Measurements from ENCODE around the gene MPHOSPH10. TPM values are rescaled to one million over a fixed set of nuclear protein-coding genes. Genes with fewer than 3 reads are reported as not detected.
"Not testable (repeated sequence)": the region's sequence is repeated elsewhere in the genome, so short reads cannot be mapped to it uniquely, and the experiment has no call there.

MPHOSPH10 gene
- total RNA-seq, 1 donor = 17.0 TPM

GRCh38 chr2:71129114-71129901 is 1.1 kb upstream of the MPHOSPH10 start:
- Histone ChIP-seq H3K4me2 (ENCODE audit: insufficient read depth, low read length) (peak overlapping the region; percentile 82), H3K4me1 (ENCODE audit: insufficient read depth, low read length) (peaks cover 17% of the 10 kb centered on the region), H3K36me3 (ENCODE audit: insufficient read depth, low read length) (peaks cover 8% of the 10 kb centered on the region), H2AFZ (ENCODE audit: low read length) (peak overlapping the region; percentile 98), H3K4me3 (ENCODE audit: insufficient read depth, low read length) (peak overlapping the region; percentile 99), H3K27me3 (ENCODE audit: insufficient read depth, low read length) (no peaks in the 10 kb centered on the region), H3K9me3 (ENCODE audit: low read depth, low read length) (no peaks in the 10 kb centered on the region), H4K20me1 (ENCODE audit: insufficient read depth, low read length) (peaks cover 16% of the 10 kb centered on the region), H3K79me2 (ENCODE audit: insufficient read depth, low read length) (peaks cover 69% of the 10 kb centered on the region), H3K27ac (ENCODE audit: low read depth, low read length) (peak overlapping the region; percentile 96)
- no peak for TF ChIP-seq CTCF (IDR thresholded peaks at IDR 0.05; ENCODE audit: extremely low read depth, low read depth, low read length)
- peak; percentile 15 for DNase-seq (ENCODE audit: insufficient read length, low spot score, missing footprints)

- Histone ChIP-seq H3K4me2 (ENCODE audit: insufficient read depth, low read length) (peak overlapping the region; percentile 82), H3K4me3 (ENCODE audit: insufficient read depth, low read length) (peak overlapping the region; percentile 99), H3K27me3 (ENCODE audit: insufficient read depth, low read length) (no peaks in the 10 kb centered on the region), H2AFZ (ENCODE audit: low read length) (peak overlapping the region; percentile 98), H3K4me1 (ENCODE audit: insufficient read depth, low read length) (peaks cover 17% of the 10 kb centered on the region), H3K36me3 (ENCODE audit: insufficient read depth, low read length) (peaks cover 9% of the 10 kb centered on the region), H4K20me1 (ENCODE audit: insufficient read depth, low read length) (peaks cover 16% of the 10 kb centered on the region), H3K9me3 (ENCODE audit: low read depth, low read length) (no peaks in the 10 kb centered on the region), H3K27ac (ENCODE audit: low read depth, low read length) (peak overlapping the region; percentile 96), H3K79me2 (ENCODE audit: insufficient read depth, low read length) (peaks cover 69% of the 10 kb centered on the region)
- DNase-seq (ENCODE audit: insufficient read length, low spot score, missing footprints) = peak; percentile 83
- no peak for TF ChIP-seq CTCF (IDR thresholded peaks at IDR 0.05; ENCODE audit: extremely low read depth, low read depth, low read length)
Measured at GRCh38 chr2:71129902-71130151, 607 bp upstream of the MPHOSPH10 start.

GRCh38 chr2:71130905-71131244 is 441 bp downstream of the MPHOSPH10 start:
- no peak for TF ChIP-seq CTCF (IDR thresholded peaks at IDR 0.05; ENCODE audit: extremely low read depth, low read depth, low read length)
- peak; percentile 30 for DNase-seq (ENCODE audit: insufficient read length, low spot score, missing footprints)
- H4K20me1 ChIP-seq (ENCODE audit: insufficient read depth, low read length) = peaks cover 11% of the 10 kb centered on the region
- peak overlapping the region; percentile 97 for H2AFZ ChIP-seq (ENCODE audit: low read length)
- H3K9me3 ChIP-seq (ENCODE audit: low read depth, low read length) = no peaks in the 10 kb centered on the region
- peaks cover 17% of the 10 kb centered on the region for H3K4me1 ChIP-seq (ENCODE audit: insufficient read depth, low read length)
- H3K4me2 ChIP-seq (ENCODE audit: insufficient read depth, low read length) = peak overlapping the region; percentile 82
- H3K79me2 ChIP-seq (ENCODE audit: insufficient read depth, low read length) = peaks cover 66% of the 10 kb centered on the region
- peaks cover 12% of the 10 kb centered on the region for H3K36me3 ChIP-seq (ENCODE audit: insufficient read depth, low read length)
- peak overlapping the region; percentile 96 for H3K27ac ChIP-seq (ENCODE audit: low read depth, low read length)
- H3K4me3 ChIP-seq (ENCODE audit: insufficient read depth, low read length) = peak overlapping the region; percentile 99
- H3K27me3 ChIP-seq (ENCODE audit: insufficient read depth, low read length) = no peaks in the 10 kb centered on the region

- Histone ChIP-seq H3K27ac (ENCODE audit: low read depth, low read length) (peak overlapping the region; percentile 96), H3K4me2 (ENCODE audit: insufficient read depth, low read length) (peak overlapping the region; percentile 82), H3K4me1 (ENCODE audit: insufficient read depth, low read length) (peaks cover 17% of the 10 kb centered on the region), H3K79me2 (ENCODE audit: insufficient read depth, low read length) (peaks cover 65% of the 10 kb centered on the region), H3K36me3 (ENCODE audit: insufficient read depth, low read length) (peaks cover 19% of the 10 kb centered on the region), H3K4me3 (ENCODE audit: insufficient read depth, low read length) (peak overlapping the region; percentile 99)
- H3K27me3 ChIP-seq (ENCODE audit: insufficient read depth, low read length); H2AFZ ChIP-seq (ENCODE audit: low read length); DNase-seq (ENCODE audit: insufficient read length, low spot score, missing footprints); H3K9me3 ChIP-seq (ENCODE audit: low read depth, low read length); H4K20me1 ChIP-seq (ENCODE audit: insufficient read depth, low read length): not testable (repeated sequence)
Measured at GRCh38 chr2:71131387-71132166, 1.1 kb downstream of the MPHOSPH10 start.
